ENCODE measurements around the gene KRTAP10-1.

DNA sequence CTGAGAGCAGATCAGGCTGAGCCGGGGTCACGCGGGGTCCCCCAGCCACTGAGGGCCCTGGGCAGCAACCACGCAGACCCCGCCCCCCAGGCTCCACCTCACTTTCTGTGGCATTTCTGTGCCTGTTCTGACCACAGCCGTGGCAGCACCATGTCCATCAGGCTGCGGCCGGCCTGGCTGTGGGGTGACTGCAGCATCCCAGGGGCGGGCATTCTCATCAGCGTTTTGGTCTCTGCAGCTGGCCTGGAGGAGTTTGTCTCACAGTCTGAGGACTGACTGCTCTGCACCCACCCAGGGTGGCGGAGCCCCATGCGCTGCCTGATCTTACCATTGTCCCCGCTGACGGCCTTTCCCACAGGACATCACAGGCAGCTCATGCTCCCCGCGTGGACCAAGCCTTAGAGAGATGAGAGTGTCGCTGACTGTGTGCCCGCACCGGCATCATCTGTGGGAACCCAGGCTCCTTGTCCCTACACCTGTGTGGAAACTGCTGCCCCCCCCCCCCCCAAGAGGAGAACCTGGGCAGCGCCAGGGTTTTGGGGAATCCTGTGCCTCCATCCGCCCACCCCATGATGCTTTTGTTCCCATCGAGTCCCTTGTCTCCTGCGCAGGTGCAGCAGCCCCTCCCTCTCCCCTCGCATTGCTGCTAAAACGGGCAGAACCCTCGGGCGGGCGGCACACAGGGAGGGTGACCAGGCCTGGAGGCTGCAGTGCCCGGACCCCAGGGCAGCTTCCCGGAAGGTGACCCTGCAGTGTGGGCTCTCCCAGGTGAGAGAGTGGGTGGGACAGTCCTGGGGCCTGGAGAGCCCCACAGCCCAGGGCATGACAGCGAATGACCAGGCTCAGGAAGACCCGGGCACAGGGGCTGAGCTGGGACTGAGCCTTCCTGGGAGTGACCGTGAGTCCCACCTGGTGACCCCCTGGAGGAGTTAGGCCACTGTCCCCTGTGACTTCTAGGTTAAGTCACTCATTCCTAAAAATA lies 1.8 kb downstream of the KRTAP10-1 start:
- TF ChIP-seq, protein P1, sequence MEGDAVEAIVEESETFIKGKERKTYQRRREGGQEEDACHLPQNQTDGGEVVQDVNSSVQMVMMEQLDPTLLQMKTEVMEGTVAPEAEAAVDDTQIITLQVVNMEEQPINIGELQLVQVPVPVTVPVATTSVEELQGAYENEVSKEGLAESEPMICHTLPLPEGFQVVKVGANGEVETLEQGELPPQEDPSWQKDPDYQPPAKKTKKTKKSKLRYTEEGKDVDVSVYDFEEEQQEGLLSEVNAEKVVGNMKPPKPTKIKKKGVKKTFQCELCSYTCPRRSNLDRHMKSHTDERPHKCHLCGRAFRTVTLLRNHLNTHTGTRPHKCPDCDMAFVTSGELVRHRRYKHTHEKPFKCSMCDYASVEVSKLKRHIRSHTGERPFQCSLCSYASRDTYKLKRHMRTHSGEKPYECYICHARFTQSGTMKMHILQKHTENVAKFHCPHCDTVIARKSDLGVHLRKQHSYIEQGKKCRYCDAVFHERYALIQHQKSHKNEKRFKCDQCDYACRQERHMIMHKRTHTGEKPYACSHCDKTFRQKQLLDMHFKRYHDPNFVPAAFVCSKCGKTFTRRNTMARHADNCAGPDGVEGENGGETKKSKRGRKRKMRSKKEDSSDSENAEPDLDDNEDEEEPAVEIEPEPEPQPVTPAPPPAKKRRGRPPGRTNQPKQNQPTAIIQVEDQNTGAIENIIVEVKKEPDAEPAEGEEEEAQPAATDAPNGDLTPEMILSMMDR (IDR thresholded peaks at IDR 0.05), result no peak
- TF ChIP-seq EP300 (IDR thresholded peaks at IDR 0.05) (no peak), POLR2A (IDR thresholded peaks at IDR 0.05) (no peak), POLR2AphosphoS5 (IDR thresholded peaks at IDR 0.05) (no peak)
